Pancreas (tissue), 10 donors: ENCODE measurements around the gene STRN4. TPM values are rescaled to one million over a fixed set of nuclear protein-coding genes. Genes with fewer than 3 reads are reported as not detected.

Experiments
- ATAC-seq, 4 donors: fragments of 200-7000 bp; cut with Tn5 transposase; one replicate each; pipeline versions ENCODE4 v1.8.0 to v1.9.1; 2020; ENCODE audit warnings: mild to moderate bottlenecking in 4 of 4, moderate library complexity in 4 of 4
- DNase-seq, 6 donors: peaks; one replicate each; pipeline ENCODE4 v3.0.0-alpha.2; 2020
- FAIRE-seq: peaks from 2 replicates; lab custom pipeline; 2012; peaks lifted over from hg19 to GRCh38; lab: Jason Lieb, UNC
- H3K27ac ChIP-seq, 4 donors: fragments of 200-600 bp; sonication (generic); 1 replicate in 3 of 4; 2 replicates in 1 of 4; pipeline versions ENCODE4 v1.5.0 to v1.8.0; 2020
- H3K27me3 ChIP-seq, 4 donors: fragments of 200-600 bp; one replicate each; pipeline ENCODE4 v1.8.0; 2021
- H3K36me3 ChIP-seq, 3 donors: fragments of 200-600 bp; sonication (generic) in 1 of 3; one replicate each; pipeline versions ENCODE4 v1.5.0 to v1.8.0; 2020 to 2021
- H3K4me1 ChIP-seq, 3 donors: fragments of 200-600 bp; one replicate each; pipeline ENCODE4 v1.8.0; 2021
- H3K4me3 ChIP-seq, 4 donors: fragments of 200-600 bp; sonication (generic) in 2 of 4; one replicate each; pipeline versions ENCODE4 v1.5.0 to v1.8.0; 2020 to 2021
- H3K9me3 ChIP-seq, 4 donors: fragments of 200-600 bp; one replicate each; pipeline ENCODE4 v1.8.0; 2021
- CTCF ChIP-seq, 4 donors: fragments of 200-600 bp; sonication (generic) in 3 of 4; IDR thresholded peaks; one replicate each; pipeline versions ENCODE4 v1.5.0 to v1.8.0; 2021; ENCODE audit warnings: antibody characterized with exemption in 4 of 4
- WGBS, 2 donors: extraction: QIAGEN DNeasy Blood & Tissue Kit; methylation state at CpG; one replicate each; pipeline ENCODE4 v1.1.7; 2013; 5-methylcytosine and 5-hydroxymethylcytosine counted together
- intact Hi-C, 3 donors: fragments of 100-400 bp; cut with DNase I; formaldehyde crosslinking; loops; one replicate each; pipeline versions ENCODE4 v1.11.1 to v1.14.2; 2022
- polyA plus RNA-seq, 2 donors: library from polyadenylated mRNA; stranded (reverse); fragments of 200-250 nt; gene quantifications; one replicate each; pipeline ENCODE4 v1.2.3, GENCODE V29; 2013
- total RNA-seq, 6 donors: library from RNA; stranded (reverse); fragmentation: NEBNext Ultra II Directional in 4 of 6; extraction: Animal tissue kit (Norgen Biotek cat#: 25700) in 4 of 6; gene quantifications; one replicate each; pipeline versions ENCODE4 v1.2.1 to v1.2.4, GENCODE V29; 2021 to 2023
- donor health status: healthy with polysubstance abuse.
- donor health status: DM: no; HTN: no; CAD: no; lungs with moderate emphysema.
- donor health status: DM: no; HTN: no; CAD: no.
- donor health status: control.
- donor health status: control.
- donor health status: Bipolar disorder and iron deficiency.
- donor health status: DM: yes; HTN: yes; CAD: no.
- donor health status: DM: no; HTN: no; CAD: no.
- donor health status: DM: no; HTN: no; CAD: no.
- donor health status: DM: yes; HTN: yes; CAD: no.

STRN4 gene
- total and polyA plus RNA-seq, 8 donors: 26.4 to 48.0 (median 37.7) TPM

GRCh38 chr19:46728693-46729339, 17.4 kb downstream of the STRN4 start:
- H3K27ac ChIP-seq: no peak overlapping the region
- no peaks in the 10 kb centered on the region for H3K27me3 ChIP-seq
- peaks cover 13 to 70% (median 31%) of the 10 kb centered on the region in 3 donors for H3K36me3 ChIP-seq
- TF ChIP-seq CTCF (IDR thresholded peaks at IDR 0.05): peak; percentile 82 to 94 (median 90)
- no peaks in the 10 kb centered on the region for H3K9me3 ChIP-seq
- ATAC-seq: peak; percentile 69 to 83 (median 76)
- H3K4me3 ChIP-seq: no peak overlapping the region
- WGBS, 2 donors: 43 to 44% methylated on average over 20 of the region's 20 CpGs
- no peak for FAIRE-seq
- intact Hi-C loops: no loop called here
- DNase-seq: peak in 4 of 6 donors; percentile 70 to 92 (median 81)
- H3K4me1 ChIP-seq: no peaks in the 10 kb centered on the region

- intact Hi-C loops: no loop called here
- H3K4me3 ChIP-seq: no peak overlapping the region
- no peaks in the 10 kb centered on the region for H3K4me1 ChIP-seq
- H3K36me3 ChIP-seq: peaks cover 14 to 68% (median 33%) of the 10 kb centered on the region in 3 donors
- no peak overlapping the region for H3K27ac ChIP-seq
- ATAC-seq: no peak
- DNase-seq: no peak
- TF ChIP-seq CTCF (IDR thresholded peaks at IDR 0.05): no peak
- no peaks in the 10 kb centered on the region for H3K27me3 ChIP-seq
- no peaks in the 10 kb centered on the region for H3K9me3 ChIP-seq
- 86 to 88% methylated on average over 14 of the region's 14 CpGs for WGBS, 2 donors
- FAIRE-seq: no peak
Measured at GRCh38 chr19:46728208-46728607, 18.0 kb downstream of the STRN4 start.

- Histone ChIP-seq H3K4me3 (no peak overlapping the region), H3K9me3 (no peaks in the 10 kb centered on the region), H3K27ac (no peak overlapping the region), H3K4me1 (no peaks in the 10 kb centered on the region), H3K36me3 (peaks cover 19 to 68% (median 30%) of the 10 kb centered on the region in 3 donors), H3K27me3 (no peaks in the 10 kb centered on the region)
- no peak for ATAC-seq
- FAIRE-seq: no peak
- no peak for DNase-seq
- 86 to 95% methylated on average over 10 to 11 of the region's 11 CpGs for WGBS, 2 donors
- intact Hi-C loops: no loop called here
- TF ChIP-seq CTCF (IDR thresholded peaks at IDR 0.05): no peak
Measured at GRCh38 chr19:46727757-46728156, 18.5 kb downstream of the STRN4 start.

GRCh38 chr19:46726971-46727501, 19.2 kb downstream of the STRN4 start:
- WGBS, 2 donors: 85 to 88% methylated on average over 14 of the region's 14 CpGs
- no peak overlapping the region for H3K4me3 ChIP-seq
- no peak for FAIRE-seq

More at GRCh38 chr19:46726971-46727501, 19.2 kb downstream of the STRN4 start:
- intact Hi-C loops: no loop called here
- no peak for TF ChIP-seq CTCF (IDR thresholded peaks at IDR 0.05)
- DNase-seq (peak in 1 of 6 donors; percentile 60), ATAC-seq (no peak)
- no peaks in the 10 kb centered on the region for H3K9me3 ChIP-seq
- no peaks in the 10 kb centered on the region for H3K4me1 ChIP-seq
- no peak overlapping the region for H3K27ac ChIP-seq
- H3K36me3 ChIP-seq: peaks cover 17 to 69% (median 32%) of the 10 kb centered on the region in 3 donors
- no peaks in the 10 kb centered on the region for H3K27me3 ChIP-seq
